ENCODE data around the gene HARS1.

- TF ChIP-seq EP300 (IDR thresholded peaks at IDR 0.05) (no peak), POLR2AphosphoS5 (IDR thresholded peaks at IDR 0.05) (no peak), CTCF (IDR thresholded peaks at IDR 0.05) (peak in 5 of 6 experiments; percentile 12 to 47 (median 29)), POLR2A (IDR thresholded peaks at IDR 0.05) (no peak)
Observed at GRCh38 chr5:140734354-140734753, 43.2 kb upstream of the HARS1 start.
